HG03558 (cell line): ENCODE measurements around the gene R3HDM4.
"Not testable (repeated sequence)": the region's sequence is repeated elsewhere in the genome, so short reads cannot be mapped to it uniquely, and the experiment has no call there.

Experiments
- ATAC-seq: cut with Tn5 transposase; IDR thresholded peaks from one replicate; pipeline ENCODE4 v1.9.1; 2021; ENCODE audit warnings: moderate number of reproducible peaks; ENCODE audit not compliant: unreplicated experiment; ENCODE audit errors: extremely low read depth

The R3HDM4 gene

DNA sequence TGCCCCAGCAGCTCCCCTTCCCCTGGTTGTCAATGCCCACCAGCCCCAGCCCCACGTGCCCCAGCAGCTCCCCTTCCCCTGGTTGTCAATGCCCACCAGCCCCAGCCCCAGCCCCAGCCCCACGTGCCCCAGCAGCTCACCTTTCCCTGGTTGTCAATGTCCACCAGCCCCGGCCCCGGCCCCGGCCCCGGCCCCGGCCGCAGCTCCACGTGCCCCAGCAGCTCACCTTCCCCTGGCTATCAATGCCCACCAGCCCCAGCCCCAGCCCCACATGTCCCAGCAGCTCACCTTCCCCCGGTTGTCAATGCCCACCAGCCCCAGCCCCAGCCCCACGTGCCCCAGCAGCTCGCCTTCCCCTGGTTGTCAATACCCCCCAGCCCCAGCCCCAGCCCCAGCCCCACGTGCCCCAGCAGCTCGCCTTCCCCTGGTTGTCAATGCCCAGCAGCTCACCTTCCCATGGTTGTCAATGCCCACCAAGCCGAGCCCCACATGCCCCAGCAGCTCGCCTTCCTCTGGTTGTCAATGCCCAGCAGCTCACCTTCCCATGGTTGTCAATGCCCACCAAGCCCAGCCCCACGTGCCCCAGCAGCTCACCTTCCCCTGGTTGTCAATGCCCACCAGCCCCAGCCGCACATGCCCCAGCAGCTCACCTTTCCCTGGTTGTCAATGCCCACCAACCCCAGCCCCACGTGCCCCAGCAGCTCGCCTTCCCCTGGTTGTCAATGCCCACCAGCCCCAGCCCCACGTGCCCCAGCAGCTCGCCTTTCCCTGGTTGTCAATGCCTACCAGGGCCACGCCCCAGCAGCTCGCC, 34.1 kb downstream of the R3HDM4 start:
- not testable (repeated sequence) for ATAC-seq

DNA sequence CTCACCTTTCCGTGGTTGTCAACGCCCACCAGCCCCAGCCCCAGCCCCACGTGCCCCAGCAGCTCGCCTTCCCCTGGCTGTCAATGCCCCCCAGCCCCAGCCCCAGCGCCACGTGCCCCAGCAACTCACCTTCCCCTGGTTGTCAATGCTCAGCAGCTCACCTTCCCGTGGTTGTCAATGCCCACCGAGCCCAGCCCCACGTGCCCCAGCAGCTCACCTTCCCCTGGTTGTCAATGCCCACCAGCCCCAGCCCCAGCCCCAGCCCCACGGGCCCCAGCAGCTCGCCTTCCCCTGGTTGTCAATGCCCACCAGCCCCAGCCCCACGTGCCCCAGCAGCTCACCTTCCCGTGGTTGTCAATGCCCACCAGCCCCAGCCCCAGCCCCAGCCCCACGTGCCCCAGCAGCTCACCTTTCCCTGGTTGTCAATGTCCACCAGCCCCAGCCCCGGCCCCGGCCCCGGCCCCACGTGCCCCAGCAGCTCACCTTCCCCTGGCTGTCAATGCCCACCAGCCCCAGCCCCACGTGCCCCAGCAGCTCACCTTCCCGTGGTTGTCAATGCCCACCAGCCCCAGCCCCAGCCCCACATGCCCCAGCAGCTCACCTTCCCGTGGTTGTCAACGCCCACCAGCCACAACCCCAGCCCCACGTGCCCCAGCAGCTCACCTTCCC, 34.9 kb downstream of the R3HDM4 start:
- ATAC-seq = not testable (repeated sequence)

DNA sequence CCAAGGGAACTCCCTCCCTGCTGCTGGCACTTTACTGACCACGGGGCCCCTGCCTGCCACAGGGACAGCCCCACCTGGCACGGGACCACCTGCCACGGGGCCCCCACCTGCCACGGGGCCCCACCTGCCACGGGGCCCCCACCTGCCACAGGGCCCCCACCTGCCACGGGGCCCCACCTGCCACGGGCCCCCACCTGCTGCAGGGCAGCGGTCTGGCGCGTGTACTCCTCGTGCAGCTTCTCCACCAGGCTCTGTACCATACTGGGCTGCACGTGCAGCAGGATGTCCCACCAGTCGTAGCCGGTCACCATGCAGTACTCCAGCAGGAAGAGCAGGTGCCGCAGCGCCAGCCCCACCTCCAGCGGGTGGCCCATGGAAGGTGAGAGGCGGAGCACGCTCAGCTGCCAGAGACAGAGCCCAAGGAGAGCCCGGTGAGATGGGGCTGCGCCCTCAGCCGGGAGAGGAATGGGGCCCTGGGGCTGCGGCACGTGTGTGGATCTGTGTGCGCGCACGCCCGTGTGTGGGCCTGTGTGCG, 36.2 kb downstream of the R3HDM4 start:
- no peak for ATAC-seq

DNA sequence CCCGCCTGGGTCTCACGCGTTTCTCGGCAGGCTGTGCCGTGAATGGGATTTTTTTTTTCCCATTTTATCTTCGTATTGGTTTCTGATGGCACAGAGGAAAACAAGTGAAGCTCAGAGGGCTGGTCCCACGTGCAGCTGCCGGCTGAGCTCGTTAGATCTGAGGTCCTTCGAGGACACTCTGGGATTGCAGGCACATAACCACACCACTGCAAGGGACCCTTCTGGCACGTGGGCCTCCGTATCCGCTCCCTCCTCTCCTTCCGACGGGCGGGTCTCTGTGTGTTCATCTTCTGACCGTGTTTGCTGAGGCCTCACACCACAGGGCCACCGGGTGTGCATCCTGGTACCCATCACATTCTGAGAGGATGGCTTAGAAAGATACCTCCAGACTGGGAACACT, 36.9 kb downstream of the R3HDM4 start:
- no peak for ATAC-seq

DNA sequence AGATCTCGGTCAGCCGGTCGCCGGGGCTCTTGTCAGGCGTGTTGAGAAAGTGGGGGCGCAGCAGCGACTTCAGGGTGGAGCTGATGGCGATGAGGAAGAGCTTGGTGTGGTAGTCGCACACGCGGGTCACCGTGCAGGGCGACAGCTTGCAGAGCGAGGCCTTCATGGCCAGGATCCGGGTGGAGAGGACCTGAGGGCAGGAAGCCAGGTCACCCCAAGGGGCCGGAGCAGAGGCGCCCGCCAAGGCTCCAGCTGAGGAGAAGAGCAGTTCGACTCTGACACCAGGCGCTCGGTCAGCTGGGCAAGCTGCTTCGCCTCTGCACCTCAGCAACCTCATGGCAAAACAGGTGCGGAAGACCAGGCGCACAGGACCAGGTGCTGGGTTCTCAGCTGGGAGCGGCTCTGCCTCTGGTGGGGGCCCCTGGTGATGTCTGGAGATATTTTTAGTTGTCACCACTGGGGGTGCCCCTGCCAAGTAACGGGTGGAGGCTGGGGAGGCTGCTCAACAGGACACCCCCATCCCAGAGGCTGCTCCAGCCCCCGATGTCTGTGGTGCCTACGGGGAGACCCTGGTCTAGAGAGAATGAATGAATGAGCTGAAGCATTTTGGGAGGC, 37.6 kb downstream of the R3HDM4 start:
- ATAC-seq = no peak

DNA sequence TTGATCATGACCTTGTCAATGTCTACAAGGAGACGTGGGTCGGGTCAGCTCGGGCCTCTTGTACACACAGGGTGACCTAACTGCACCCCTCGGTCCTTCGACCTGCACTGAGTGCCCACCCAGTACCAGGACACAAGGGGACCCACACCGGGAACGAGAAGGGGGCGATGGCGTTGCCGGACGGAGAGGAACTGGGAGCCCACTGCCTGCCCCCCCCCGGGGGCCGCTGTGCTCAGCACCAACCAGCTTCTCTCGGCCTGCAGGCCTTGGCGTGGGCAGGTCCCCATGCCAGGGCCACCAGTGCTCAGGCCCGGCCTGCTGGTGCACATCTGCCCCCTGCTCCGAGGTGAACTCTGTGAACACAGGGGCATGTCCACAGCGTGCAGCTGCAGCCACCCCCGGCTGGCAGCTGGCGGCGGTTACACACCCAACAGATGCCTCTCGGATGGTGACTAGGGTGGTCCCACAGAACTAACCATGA, 39.4 kb downstream of the R3HDM4 start:
- ATAC-seq = no peak

DNA sequence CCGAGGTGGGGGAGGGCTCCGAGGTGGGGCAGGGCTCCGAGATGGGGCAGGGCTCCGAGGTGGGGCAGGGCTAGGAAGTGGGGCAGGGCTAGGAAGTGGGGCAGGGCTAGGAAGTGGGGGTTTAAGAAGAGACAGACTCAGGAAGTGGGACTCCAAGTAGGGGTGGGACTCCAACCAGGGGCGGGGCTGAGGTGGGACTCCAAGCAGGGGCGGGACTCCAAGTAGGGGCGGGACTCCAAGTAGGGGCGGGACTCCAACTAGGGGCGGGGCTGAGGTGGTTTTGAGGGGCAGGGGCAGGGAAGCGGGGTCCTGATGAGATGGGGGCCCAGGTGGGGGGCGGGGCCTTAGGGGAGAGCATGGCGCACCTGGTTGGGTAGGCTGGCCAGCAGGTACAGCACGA, 39.9 kb downstream of the R3HDM4 start:
- no peak for ATAC-seq

DNA sequence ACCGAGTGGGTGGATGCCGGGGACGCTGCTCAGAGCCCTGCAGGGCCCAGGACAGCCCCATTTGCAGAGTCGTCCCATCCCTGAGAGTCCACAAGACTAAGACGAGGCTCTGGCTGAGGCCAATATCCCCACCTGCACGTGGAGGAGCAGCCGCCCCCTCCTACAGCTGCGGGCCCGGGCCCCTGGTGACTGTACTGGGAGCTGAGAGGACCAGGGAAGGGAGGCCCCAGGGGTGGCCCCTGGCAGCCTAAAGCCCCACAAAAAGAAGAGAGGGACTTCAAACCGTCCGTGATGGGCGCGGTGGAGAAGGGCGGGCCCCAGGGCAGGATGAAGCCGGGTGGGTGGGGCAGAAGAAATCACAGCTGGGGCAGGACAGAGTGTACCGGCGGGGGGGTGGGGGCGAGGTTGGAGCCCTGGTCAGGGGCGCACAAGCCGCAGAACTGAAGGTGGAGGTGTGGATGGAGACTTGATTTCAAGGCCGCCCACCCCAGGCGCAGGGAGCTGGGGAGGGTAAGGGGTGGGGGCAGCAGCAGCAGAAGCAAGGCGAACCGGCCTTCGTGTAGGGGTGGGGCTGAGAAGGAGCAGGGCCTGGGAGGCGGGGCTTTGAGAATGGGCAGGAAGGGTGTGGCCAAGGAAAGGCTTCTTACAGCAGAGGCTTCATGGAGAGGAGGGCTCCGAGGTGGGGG, 40.6 kb downstream of the R3HDM4 start:
- no peak for ATAC-seq

DNA sequence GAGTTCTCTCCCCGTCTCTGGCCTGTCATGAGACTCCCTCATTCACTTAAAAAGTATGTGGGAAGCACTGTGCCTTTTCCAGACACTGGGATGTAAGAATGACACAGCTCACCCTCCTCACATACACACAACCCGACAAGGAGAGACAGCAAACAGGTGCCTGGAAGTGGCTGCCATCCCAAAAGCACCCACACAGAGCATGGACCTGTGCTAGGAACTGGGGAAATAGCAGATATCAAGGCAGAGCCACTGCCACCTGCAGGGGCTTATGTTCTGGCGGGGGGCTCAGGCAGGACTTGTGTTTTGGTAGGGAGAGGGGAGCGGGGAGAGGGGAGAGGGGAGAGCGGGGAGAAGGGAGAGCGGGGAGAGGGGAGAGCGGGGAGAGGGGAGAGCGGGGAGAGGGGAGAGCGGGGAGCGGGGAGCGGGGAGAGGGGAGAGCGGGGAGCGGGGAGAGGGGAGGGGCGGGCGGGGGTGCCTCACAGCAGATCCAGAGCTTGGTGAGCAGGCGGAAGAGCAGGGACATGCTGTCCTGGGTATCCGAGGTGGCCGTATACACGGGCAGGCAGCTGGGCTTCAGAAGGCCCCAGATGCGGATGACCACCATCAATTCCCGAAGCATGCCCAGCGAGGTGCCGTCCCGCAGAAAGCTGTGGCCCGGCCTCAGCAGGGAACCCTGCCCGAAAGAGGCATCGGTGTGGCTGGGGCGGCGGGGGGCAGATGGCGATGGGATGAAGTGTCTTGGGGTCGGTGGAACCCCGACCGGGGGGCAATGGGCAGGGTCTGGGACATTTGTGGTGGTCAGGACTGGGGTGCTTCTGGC, 41.4 kb downstream of the R3HDM4 start:
- ATAC-seq = no peak

DNA sequence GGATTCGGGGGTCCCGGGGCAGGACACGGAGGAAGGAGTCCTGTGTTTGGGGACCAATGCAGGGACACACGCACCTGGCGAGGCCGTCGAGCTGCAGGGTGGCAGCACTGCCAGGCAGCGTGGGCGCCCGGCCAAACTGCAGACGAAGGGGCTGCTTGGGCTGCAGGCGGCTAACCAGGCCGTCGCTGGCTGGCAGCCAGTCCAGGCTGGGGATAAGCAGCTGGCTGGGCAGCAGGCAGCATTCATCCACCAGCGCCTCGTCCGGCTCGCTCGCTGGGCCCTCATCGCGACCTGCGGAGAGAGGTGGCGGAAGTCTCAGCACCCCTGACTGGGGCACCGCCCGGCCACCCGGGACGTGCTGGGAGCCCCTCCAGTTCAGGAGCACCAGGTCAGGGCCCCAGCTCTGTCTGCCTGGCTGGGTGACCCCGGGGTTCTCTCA, 42.0 kb downstream of the R3HDM4 start:
- ATAC-seq = no peak

DNA sequence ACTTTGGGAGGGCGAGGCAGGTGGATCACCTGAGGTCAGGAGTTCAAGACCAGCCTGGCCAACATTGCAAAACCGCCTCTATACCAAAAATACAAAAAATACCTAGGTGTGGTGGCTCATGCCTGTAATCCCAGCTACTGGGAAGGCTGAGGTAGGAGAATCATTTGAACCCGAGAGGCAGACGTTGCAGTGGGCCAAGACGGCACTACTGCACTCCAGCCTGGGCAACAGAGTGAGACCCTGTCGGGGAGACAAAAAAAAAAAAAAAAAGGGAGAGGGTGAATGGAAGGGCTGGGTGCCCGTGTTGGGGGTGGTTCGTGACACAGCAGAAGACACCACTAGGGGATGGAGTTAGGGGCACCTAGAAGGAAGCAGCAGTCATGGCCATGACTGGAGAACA, 42.7 kb downstream of the R3HDM4 start:
- no peak for ATAC-seq

DNA sequence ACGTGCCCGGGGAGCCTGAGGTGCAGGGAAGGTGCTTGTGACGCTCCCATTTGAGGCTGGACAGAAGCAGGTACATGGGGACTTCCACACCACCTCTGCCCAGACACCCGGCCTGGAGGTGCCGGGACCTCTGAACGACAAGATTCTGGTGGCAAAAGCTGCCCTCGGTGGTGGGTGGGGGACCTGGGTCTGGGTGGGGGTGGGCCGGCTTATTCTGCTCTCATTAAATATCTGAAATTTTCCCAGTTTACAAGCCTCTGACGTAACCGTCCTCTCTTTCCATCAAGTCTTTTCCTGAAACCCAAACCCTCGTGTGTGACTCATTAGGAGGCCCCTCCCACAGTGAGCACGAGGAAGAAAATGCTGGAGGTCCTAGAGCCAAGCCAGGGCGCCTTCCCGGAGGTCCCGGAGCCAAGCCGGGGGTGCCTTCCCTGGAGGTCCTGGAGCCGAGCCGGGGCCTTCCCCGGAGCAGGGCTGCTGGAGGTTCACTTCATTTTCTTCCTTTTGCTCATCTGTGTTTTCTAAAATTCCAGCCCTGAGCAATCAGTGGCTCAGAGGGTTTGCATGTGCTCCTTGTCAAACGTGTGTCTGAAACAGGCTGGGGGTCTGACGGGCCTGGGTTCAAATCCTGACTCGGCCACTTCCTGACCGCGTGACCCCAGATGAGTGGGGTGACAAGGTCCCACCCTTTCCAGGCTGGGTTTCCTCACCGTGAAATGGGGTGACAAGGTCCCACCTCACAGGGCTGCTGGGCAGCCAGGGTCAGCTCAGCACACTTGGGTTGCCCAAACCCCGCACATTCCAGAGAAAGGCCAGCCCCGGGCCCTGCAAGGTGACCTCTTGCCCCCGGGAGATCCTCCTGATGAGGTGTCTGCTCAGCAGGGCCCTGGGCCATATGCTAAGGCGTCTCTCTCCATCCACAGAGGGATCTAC, 43.5 kb downstream of the R3HDM4 start:
- ATAC-seq = no peak

DNA sequence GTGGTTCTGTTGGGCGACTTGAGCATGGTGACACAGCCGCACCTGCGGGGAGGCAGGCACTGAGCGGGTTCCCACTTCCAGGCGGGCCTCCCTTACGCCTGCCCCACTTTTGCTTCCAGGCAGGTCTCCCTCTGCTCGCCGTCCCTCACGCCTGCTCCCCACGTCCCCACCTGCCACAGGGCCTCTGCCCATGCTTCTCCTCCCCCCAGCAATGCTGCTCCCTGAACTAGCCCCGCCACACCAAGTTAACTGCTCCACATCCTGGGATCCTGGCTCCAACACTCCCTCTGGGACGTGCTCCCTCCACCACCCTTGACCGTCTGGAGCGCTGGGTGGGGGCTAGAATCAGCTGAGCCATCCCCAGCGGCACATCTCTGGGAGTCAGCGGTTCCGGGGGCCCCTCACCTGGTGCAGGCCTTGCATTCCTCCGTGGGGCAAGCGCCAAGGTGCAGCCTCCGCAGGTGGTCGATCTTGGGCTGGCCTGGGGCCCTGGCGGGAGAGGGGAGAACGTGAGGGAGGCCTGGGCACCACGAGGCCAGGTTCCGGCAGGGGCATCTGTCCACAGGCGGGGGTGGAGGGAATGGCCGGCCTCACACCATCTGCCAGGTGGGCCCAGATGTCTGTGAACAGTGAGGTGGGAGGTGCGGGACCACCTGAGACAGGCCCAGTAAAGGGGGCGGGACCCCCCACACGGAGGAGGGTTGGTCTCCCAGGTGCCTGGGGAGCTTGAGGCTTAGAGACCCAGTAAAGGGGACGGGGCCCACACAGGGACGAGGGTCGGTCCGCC, 44.4 kb downstream of the R3HDM4 start:
- no peak for ATAC-seq

DNA sequence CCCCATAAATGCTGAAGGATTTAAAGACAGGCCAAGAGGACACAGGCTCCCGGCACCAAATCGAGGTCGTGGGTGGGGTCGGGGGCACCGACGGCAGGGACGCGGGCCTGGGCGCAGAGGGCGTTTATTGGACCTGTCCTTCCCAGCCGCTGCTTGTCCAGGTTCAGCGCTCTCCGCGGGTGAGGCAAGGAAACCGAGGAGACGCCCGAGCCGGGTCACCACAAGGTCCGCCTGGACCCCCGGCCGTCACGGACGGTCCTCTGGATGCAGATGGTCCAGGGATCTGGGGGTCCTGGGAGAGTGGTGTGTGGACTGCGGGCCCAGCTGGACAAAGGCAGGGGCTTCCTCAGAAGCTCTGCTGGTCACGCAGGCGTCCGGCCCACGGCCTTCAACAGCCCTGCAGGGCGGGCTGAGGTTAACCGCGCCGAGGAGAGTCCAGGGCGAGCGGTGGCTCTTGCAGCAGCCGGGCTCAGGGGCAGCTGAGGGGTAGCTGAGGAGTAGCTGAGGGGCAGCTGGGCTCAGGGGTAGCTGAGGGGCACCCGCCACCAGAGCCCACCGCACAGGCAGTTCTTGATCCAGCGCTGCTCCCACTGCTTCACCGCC, 45.1 kb downstream of the R3HDM4 start:
- no peak for ATAC-seq

DNA sequence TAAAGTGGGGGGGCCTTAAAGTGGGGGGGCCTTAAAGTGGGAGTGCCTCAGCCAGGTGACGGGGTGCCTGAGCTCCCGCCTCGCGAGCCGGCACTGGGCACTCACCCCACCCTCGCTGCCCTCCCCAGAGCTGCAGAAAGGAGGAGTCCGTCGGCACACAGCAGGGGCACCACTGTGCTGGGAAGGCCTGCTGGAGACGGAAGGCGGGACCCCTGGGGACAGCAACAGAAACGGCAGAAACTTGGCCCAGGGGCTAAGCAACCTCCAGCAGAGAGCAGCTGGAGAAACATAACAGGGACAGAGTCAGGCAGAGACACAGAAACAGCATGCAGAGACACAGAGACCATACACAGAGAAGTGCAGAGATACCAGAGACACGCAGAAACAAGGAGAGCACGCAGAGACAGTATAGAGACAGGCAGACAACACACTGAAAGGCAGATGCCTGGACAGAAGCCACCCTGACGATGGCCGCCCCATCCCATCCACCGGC, 45.7 kb downstream of the R3HDM4 start:
- no peak for ATAC-seq

DNA sequence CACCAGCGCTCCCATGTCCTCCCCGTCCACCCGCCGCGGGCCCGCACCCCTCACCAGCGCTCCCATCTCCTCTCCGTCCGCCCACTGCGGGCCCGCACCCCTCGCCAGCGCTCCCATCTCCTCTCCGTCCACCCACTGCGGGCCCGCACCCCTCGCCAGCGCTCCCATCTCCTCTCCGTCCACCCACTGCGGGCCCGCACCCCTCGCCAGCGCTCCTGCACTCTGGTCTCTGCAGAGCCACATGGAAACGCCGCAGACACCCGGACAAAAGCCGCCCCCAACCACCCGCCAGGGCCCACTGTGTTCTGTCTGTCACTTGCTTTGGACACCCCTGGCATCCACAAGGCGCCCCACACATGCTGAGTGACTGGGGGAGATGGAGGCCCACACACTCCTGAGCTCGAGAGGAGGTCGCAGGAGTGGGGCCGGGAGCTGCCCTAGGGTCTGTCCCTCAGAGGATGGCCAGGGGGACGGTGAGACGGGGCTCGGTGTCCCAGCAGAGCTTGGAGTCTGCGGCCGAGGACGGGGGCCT, 46.2 kb downstream of the R3HDM4 start:
- no peak for ATAC-seq

DNA sequence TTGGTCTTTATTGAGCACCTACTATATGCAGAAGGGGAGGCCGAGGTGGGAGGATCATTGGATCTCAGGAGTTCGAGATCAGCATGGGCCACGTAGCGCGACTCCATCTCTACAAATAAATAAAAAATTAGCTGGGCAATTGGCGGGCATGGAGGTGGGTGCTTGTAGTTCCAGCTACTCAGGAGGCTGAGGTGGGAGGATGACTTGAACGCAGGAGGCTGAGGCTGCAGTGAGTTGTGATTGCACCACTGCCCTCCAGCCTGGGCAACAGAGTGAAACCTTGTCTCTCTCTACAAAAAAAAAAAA, 49.8 kb downstream of the R3HDM4 start:
- no peak for ATAC-seq
